HG03571 (cell line): ENCODE data around the gene COPA.
"Not testable (repeated sequence)": the region's sequence is repeated elsewhere in the genome, so short reads cannot be mapped to it uniquely, and the experiment has no call there.

Source experiments
- ATAC-seq: cut with Tn5 transposase; IDR thresholded peaks from one replicate; pipeline ENCODE4 v1.9.1; 2021; ENCODE audit not compliant: unreplicated experiment

The COPA gene

GRCh38 chr1:160330119-160330518 lies 12.9 kb downstream of the COPA start:
- no peak for ATAC-seq

DNA sequence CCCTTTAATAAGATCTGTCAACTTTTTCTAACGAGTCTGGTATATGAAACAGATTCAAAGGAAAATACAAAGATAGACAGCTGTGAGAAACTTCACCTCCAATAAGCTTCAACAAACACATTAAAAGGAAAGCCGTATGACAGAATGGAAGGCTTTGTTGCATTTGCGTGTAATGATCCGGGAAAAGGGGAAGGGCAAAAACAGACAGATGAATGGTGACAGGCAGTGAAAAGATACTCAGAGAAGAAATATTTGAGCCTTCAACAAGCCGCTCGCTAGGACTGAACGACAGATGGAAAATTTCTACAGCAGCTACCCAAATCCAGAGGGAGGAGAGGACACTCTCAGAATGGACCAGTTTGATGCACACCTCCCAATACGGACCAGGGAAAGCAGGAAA lies 14.9 kb downstream of the COPA start:
- no peak for ATAC-seq

DNA sequence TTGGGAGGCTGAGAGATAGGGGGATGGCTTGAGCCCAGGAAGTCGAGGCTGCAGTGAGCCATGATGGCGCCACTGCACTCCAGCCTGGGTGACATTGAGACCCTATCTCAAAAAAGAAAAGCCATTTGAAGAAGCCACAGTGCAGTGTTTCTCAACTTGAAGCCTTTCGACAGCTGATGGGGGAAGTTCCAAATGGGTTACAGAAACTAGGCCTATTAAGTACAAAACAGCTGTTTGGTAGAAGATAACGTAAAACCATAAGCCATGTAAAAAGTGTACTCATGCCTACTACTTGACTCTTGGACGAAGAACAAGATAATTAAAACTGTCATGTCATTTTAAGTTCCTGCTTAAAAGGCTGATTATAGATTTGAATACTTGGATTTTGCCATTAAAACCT lies 16.6 kb downstream of the COPA start:
- no peak for ATAC-seq

DNA sequence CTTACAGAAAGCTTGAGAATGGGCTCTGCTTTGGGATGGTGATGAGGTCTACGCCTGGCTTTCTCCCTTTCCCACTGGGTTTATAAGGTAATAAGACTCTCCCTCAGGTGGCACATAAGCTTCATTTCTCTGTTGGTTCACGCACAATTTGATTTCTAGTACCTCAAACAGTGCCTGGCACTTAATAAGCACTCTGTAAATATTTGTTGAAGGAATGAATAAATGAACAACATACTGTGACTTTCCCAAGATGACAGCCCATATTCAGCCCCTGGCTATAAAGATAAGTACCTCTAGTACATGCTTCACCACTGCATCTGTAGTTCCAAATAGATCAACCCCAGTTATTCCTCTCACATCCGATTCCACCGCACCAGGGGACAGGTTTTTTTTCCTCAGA lies 17.8 kb downstream of the COPA start:
- ATAC-seq = no peak

DNA sequence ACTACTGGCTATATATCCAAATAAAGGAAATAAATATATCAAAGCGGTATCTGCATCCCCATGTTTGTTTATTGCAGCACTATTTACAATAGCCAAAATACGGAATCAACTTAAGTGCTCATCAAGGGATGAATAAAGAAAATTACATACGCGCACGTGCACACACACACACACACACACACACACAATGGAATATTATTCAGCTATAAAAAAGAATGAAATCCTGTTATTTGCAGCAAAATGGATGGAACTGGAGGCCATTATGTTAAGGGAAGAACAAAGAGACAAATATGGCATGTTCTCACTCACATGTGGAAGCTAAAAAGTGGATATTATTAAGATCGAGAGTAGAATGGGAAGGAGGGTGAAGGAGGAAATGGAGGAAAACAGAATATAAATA lies 20.2 kb downstream of the COPA start:
- ATAC-seq = no peak

- no peak for ATAC-seq
Observed at GRCh38 chr1:160315359-160315758, 27.7 kb downstream of the COPA start.

GRCh38 chr1:160309571-160309970 lies 33.5 kb downstream of the COPA start:
- no peak for ATAC-seq

GRCh38 chr1:160309185-160309557 lies 33.9 kb downstream of the COPA start:
- ATAC-seq = no peak

- ATAC-seq = no peak
Observed at GRCh38 chr1:160308451-160309184, 34.4 kb downstream of the COPA start.

DNA sequence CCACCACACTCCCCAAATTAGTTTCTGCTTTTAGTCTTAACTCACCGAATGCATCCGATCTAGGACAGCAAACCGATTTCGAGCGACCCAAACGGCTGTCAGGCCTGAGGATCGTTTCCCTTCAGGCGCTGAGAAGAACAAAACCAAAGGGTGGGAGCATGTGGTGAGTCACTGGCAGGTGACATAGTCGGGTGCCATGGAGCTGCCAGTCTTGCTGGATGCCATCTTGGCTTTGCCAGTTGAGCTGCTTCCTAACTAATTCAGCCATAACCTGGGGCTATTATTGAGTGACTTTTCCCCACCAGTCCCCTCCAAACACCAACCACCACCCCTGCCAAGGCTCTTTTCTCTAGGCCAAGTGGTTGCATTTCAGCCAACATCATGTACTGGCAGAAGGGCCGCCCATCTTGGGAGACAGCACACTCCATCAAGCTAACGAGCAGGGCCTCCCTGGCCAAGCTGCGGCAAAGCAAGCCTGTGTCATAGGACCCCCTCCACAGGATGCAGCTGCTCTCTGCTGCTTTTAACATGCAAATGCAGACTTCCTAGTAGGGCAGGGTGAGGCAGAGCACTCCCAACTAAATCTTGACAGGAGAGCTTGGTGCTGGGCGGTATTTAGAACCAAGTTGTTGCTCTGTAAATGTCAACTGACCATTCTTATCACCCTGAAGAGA lies 35.8 kb downstream of the COPA start:
- no peak for ATAC-seq

GRCh38 chr1:160300173-160300572 lies 42.9 kb downstream of the COPA start:
- no peak for ATAC-seq

DNA sequence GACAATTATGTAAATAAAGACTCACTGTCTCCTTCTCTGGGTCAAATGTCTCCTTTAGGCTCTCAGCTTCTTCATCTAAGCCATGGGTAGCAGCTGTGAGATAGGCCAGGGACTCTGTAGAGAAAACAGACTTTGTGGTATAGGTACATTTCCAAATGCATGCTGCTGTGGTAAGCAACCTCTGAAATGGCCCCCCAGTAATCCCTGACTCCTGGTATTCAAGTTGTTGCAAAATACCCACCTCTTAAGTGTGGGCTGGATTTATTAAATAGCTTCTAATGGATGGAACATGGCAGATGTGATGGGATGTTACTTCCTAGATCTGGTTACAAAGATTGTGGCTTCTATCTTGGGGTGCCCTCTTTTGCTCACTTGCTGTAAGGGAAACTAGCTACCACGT lies 47.0 kb downstream of the COPA start:
- no peak for ATAC-seq

- ATAC-seq = no peak
Observed at GRCh38 chr1:160293020-160293968, 49.8 kb downstream of the COPA start.

DNA sequence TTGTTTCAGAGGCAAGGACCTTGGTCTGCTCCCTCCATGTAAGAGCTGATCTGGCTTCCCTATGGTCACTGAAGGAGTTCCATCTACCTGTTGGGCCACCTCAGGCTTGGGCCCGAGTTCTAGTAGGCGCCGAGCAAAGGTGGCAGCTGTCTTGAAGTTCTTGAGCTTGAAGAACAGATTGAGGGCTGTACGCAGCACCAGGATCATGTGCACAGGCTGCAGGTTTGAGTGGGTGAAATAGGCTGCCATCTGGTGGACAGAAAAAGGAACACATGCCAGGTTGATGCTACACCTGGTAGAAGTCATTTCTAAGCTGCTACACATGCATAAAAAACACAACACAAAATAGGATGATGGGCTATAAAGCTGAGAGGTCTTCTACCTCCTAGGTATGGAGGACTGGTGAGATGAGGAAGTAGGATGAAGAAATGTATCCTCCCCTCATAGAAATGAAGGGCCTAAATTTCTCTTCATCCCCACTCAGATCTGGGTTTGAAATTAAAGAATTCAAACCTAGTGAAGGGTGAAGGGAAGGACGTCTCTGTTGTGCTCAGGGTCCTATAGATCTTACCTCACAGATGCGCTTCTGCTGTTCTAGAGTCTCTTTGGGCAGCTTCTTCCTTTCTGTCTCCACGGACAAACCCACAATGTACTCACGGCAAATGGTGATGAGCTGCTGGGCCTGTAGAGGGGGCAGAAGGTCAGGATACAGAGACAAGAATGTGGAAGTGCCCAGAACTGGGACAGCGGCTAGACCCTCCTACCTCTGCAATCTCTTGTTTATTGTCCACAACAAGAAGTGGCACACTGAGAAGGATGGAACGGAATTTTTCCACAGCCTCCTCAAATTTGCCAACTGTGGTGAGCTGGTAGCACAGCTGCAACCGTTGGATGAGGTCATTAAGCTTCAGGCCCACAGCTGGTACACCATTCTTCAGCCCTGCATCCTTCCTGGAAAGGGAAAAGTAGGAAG lies 51.5 kb downstream of the COPA start:
- no peak for ATAC-seq

GRCh38 chr1:160287769-160288168 lies 55.3 kb downstream of the COPA start:
- ATAC-seq = not testable (repeated sequence)

DNA sequence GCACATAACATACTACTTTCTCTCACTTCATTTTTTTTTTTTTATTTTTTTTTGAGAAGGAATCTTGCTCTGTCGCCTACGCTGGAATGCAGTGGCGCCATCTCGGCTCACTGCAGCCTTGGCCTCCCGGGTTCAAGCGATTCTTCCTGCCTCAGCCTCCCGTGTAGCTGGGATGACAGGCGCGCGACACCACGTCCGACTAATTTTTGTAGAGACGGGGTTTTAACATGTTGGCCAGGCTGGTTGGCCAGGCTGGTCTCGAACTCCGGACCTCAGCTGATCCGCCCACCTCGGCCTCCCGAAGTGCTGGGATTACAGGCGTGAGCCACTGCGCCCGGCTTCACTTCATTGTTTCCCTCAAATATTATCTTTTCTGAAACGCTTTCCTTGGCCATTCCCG lies 57.5 kb downstream of the COPA start:
- no peak for ATAC-seq

DNA sequence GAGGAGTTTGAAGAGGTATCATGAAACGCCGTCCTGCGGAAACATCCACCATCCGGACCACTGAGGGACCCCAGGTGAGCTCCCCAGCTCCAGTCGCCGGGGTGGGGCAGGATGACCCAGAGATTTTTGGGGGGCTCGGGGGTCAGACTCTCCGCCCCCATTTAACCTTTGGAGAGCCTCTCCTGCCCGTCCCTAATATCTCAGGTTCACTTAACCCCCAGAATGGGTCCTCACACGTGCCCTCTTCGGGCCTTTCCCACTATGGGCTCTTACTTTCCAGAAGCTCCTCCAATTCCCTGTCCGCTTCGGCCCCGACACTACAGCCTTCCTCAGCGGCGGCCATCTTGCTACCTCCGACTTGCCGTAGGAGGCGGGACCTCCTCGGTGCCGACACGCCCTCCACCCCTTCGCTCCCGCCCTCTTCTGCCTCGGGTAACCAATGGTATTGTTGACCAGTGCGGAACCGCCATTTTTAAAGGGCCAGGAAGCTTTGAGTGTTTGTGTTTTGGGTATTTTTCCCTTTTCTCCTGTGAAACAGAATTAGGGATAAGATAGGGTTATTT lies 58.2 kb downstream of the COPA start, which contains the start of gene PEX19:
Gene PEX19 (minus strand): TSS at position 352 of the 563 bp plus-strand sequence. CDS start 9 bp downstream, at position 343.
- ATAC-seq = peak; percentile 97

DNA sequence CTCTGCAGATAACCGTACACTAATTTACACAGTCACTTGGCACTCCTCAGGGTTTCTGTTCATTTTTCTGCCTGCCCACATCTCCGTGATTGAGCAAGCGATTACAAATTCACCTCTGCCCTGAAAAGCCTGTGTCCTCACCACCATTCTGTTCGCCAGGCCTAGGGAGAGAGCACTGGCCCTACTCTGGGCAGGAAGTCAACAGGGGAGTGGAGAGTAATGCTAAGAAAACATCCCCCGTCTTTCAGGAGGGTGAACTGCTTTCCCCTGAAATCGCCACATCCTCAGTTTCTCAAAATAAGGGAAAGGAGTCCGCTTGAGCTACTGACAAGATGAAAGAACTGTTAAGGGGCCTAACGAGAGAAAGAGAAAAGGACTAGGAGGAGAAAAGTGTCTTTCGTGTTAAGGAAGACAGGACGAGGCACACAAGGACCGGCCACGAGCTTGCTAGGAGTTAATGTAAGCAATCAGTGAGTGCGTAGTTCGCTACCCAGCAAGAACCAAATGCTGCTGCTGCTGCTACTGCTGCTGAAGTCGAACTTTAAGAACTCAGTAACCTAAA lies 58.7 kb downstream of the COPA start:
- peak; percentile 10 for ATAC-seq

- no peak for ATAC-seq
Observed at GRCh38 chr1:160282807-160283206, 60.2 kb downstream of the COPA start.

DNA sequence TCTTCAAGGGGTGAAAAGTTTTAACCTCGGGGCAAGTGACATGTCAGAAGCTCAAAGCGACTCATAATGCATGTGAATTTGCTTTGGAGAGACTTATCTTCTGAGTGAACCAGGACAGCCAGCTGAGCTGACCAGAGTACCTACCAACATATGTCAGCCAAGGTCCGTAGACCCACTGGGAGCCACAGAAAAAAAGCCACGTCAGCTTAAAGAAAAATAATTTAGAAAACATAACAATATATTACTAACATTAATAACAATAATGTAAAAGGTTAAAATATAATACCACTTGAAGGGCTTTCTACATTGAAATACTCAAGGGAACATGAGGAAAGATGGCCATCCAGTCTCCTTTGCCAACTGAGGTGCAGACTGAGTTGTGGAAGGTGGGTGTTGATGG lies 65.1 kb downstream of the COPA start:
- ATAC-seq = no peak
